Esophagus squamous epithelium (tissue), 5 donors: ENCODE measurements around the gene SEMA5B. TPM values are rescaled to one million over a fixed set of nuclear protein-coding genes. Genes with fewer than 3 reads are reported as not detected.

Experiments used
- DNase-seq: peaks from one replicate; lab custom pipeline; 2025; lab: John Stamatoyannopoulos, UW
- H3K27ac ChIP-seq, 4 donors: fragments of 200-600 bp; sonication (generic); one replicate each; pipeline ENCODE4 v1.5.1; 2016 to 2019; ENCODE audit warnings: mild to moderate bottlenecking in 1 of 4
- H3K27me3 ChIP-seq, 4 donors: fragments of 200-600 bp; sonication (generic); 1 replicate in 3 of 4; 2 replicates in 1 of 4; pipeline versions ENCODE4 v1.5.1 to v1.6.0; 2017 to 2021; ENCODE audit warnings: antibody characterized with exemption in 1 of 4
- H3K36me3 ChIP-seq, 3 donors: fragments of 200-600 bp; sonication (generic); one replicate each; pipeline ENCODE4 v1.5.1; 2016 to 2019
- H3K4me1 ChIP-seq, 3 donors: fragments of 200-600 bp; sonication (generic); one replicate each; pipeline ENCODE4 v1.5.1; 2017 to 2019
- H3K4me3 ChIP-seq, 4 donors: fragments of 200-600 bp; sonication (generic); 1 replicate in 3 of 4; 2 replicates in 1 of 4; pipeline ENCODE4 v1.5.1; 2016 to 2019; ENCODE audit warnings: mild to moderate bottlenecking in 2 of 4, moderate library complexity in 1 of 4
- H3K9me3 ChIP-seq, 3 donors: fragments of 200-600 bp; sonication (generic); one replicate each; pipeline ENCODE4 v1.5.1; 2016 to 2019
- POLR2A ChIP-seq, 4 donors: fragments of 450-650 bp; IDR thresholded peaks; one replicate each; pipeline ENCODE4 v1.6.1; 2017; ENCODE audit warnings: antibody characterized with exemption in 4 of 4, mild to moderate bottlenecking in 4 of 4, moderate library complexity in 3 of 4
- WGBS, 2 donors: methylation state at CpG; one replicate each; pipeline ENCODE4 v1.1.5; 2018; 5-methylcytosine and 5-hydroxymethylcytosine counted together
- intact Hi-C: fragments of 100-400 bp; cut with DNase I; formaldehyde crosslinking; loops from one replicate; pipeline ENCODE4 v1.15.0; 2022
- total RNA-seq, 4 donors: library from RNA; depleted of rRNA; stranded (reverse); fragments of >200 nt; gene quantifications; one replicate each; pipeline ENCODE4 v1.1.0, GENCODE V29; 2016
- TF ChIP-seq, protein P1 (sequence below), 6 experiments: fragments of 450-650 bp in 4 of 6; fragments of 200-600 bp in 2 of 6; sonication (generic) in 2 of 6; IDR thresholded peaks; one replicate each; pipeline ENCODE4 v1.5.1; 2016 to 2019; ENCODE audit warnings: antibody characterized with exemption in 6 of 6, mild to moderate bottlenecking in 4 of 6, moderate library complexity in 4 of 6
- donor health status: DM: yes; HTN: yes; CAD: no.

SEMA5B gene
- total RNA-seq, 4 donors from 2014 or later: 0.13 to 0.21 (median 0.19) TPM; not detected in 1

DNA sequence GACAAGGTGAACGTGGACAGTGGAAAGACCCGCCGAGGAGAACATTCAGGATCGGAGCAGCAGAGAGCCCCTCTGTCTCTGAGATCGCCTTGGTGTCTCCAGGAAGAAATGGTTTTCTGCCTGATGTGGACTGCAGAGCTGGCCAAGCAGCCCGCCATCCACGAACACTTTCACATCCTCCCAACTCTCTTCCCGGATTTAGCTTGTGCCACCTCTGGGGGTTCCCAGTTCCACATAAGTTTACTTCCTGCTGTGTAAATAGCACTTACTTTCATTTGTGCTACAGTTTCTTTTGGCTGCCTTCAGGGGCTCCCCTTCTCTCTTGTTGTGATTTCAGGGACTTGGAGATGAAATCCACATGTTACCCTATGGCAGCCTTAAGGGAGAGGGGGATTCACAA is 48.4 kb downstream of the SEMA5B start:
- Histone ChIP-seq H3K4me1 (peaks cover 3 to 42% (median 12%) of the 10 kb centered on the region in 3 donors), H3K4me3 (no peak overlapping the region), H3K27ac (peak overlapping the region in 1 of 4 donors; percentile 16), H3K36me3 (no peaks in the 10 kb centered on the region), H3K9me3 (no peaks in the 10 kb centered on the region), H3K27me3 (no peaks in the 10 kb centered on the region)
- no peak for DNase-seq
- TF ChIP-seq, protein P1, sequence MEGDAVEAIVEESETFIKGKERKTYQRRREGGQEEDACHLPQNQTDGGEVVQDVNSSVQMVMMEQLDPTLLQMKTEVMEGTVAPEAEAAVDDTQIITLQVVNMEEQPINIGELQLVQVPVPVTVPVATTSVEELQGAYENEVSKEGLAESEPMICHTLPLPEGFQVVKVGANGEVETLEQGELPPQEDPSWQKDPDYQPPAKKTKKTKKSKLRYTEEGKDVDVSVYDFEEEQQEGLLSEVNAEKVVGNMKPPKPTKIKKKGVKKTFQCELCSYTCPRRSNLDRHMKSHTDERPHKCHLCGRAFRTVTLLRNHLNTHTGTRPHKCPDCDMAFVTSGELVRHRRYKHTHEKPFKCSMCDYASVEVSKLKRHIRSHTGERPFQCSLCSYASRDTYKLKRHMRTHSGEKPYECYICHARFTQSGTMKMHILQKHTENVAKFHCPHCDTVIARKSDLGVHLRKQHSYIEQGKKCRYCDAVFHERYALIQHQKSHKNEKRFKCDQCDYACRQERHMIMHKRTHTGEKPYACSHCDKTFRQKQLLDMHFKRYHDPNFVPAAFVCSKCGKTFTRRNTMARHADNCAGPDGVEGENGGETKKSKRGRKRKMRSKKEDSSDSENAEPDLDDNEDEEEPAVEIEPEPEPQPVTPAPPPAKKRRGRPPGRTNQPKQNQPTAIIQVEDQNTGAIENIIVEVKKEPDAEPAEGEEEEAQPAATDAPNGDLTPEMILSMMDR (IDR thresholded peaks at IDR 0.05): no peak
- no peak for TF ChIP-seq POLR2A (IDR thresholded peaks at IDR 0.05)
- WGBS, 2 donors: 67 to 79% methylated on average over 8 of the region's 8 CpGs
- intact Hi-C loops: no loop called here

DNA sequence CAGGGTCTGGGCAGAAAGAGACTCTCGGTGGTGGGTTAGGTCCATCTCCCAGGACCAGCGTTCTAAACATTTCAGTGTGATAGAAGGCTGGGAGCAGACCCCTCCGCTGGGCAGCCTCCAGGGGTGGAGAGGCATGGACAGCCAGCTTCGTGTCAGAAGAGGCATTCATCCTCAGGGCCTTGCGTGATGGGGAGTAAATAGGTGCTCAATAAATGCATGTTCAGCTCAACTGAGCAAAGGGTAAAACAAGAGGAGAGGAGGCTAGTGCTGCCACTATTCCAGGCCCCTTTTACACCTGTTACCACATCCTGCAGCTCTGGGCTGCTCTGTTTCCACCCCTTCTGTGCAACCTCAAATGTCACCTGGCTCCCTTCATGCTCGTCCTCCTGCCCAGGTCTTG is 49.0 kb downstream of the SEMA5B start:
- H3K27ac ChIP-seq: peak overlapping the region in 1 of 4 donors; percentile 45
- no peaks in the 10 kb centered on the region for H3K36me3 ChIP-seq
- no peaks in the 10 kb centered on the region for H3K9me3 ChIP-seq
- intact Hi-C loops: no loop called here
- TF ChIP-seq, protein P1 (IDR thresholded peaks at IDR 0.05): no peak
- TF ChIP-seq POLR2A (IDR thresholded peaks at IDR 0.05): no peak
- DNase-seq: no peak
- H3K4me1 ChIP-seq: peaks cover 3 to 44% (median 12%) of the 10 kb centered on the region in 3 donors
- H3K4me3 ChIP-seq: no peak overlapping the region
- H3K27me3 ChIP-seq: no peaks in the 10 kb centered on the region
- 76 to 96% methylated on average over 4 to 6 of the region's 6 CpGs for WGBS, 2 donors

DNA sequence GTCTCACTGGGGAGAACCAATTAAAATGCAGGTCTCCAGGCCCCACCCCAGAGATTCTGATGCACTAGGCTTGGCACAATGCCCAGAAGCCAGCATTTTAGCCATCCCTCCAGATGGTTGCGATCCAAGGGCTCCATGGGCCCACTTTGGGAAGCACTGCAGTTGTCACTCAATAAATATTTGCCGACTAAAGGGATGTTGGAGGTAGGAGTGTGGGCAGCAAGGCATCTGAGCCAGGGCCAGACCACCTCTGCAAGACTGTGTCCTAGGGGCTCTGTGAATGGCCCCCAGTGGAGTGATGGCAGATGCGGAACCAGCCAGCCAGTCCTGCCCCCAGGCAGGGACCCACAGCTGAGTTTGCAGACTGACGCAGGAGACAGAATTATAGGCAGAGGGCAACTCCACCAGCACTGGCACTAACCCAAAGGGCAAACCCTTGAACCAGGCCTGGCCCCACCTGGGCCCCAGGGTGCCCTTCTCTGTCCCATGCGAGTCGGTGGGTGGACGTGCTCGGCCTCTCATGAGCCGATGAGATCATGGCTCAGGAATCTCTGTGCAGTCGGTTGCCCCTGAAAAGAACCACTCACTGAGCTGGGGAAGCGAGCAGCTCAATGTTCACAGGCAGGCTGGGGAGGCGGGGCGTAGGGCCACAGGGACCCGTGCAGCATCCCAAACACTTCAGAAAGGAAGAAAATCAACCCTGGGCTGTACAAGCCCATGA is 49.7 kb downstream of the SEMA5B start:
- Histone ChIP-seq H3K27me3 (no peaks in the 10 kb centered on the region), H3K9me3 (no peaks in the 10 kb centered on the region), H3K4me1 (peaks cover 3 to 39% (median 12%) of the 10 kb centered on the region in 3 donors), H3K4me3 (no peak overlapping the region), H3K36me3 (no peaks in the 10 kb centered on the region), H3K27ac (peak overlapping the region; percentile 7 to 63 (median 50))
- TF ChIP-seq POLR2A (IDR thresholded peaks at IDR 0.05): no peak
- TF ChIP-seq, protein P1 (IDR thresholded peaks at IDR 0.05): no peak
- 45% methylated on average over 11 of the region's 14 CpGs; no CpG with 5 or more reads in 1 of the 2 donors for WGBS, 2 donors
- intact Hi-C loops: no loop called here
- DNase-seq: no peak

DNA sequence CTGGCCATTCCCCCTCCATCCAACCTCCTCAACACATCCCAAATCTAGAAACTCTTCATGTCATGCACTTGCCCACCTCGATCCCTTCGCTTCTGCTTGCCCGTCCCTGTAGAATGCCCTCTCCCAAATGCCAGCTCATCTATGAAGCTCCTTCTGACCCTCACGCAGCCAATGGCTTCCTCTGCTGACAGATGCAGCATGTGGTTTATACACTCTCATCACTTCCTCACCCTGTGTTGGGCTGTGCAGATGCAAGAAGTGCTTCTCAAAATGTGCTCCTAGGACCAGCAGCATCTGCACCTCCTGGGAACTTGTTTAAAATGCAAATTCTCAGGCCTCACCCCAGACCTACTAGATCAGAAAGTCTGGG is 51.7 kb downstream of the SEMA5B start:
- intact Hi-C loops: no loop called here
- peak overlapping the region in 2 of 4 donors; percentile 49 to 65 for H3K27ac ChIP-seq

More for the DNA sequence above, 51.7 kb downstream of the SEMA5B start:
- H3K4me1 ChIP-seq: peaks cover 3 to 29% (median 7%) of the 10 kb centered on the region in 3 donors
- TF ChIP-seq, protein P1 (IDR thresholded peaks at IDR 0.05): no peak
- 86 to 91% methylated on average over 4 of the region's 4 CpGs for WGBS, 2 donors
- no peak overlapping the region for H3K4me3 ChIP-seq
- no peaks in the 10 kb centered on the region for H3K36me3 ChIP-seq
- DNase-seq: no peak
- H3K27me3 ChIP-seq: no peaks in the 10 kb centered on the region
- no peaks in the 10 kb centered on the region for H3K9me3 ChIP-seq
